ENCODE data around the gene FAM170B. TPM values are rescaled to one million over a fixed set of nuclear protein-coding genes. Genes with fewer than 3 reads are reported as not detected.

FAM170B gene
- total RNA-seq, 2 experiments from 2014 or later, result not detected

GRCh38 chr10:49118430-49119074 lies 15.3 kb downstream of the FAM170B start:
- Mint-ChIP-seq H3K4me3 (no peak overlapping the region), H3K4me1 (peaks cover 4% of the 10 kb centered on the region), H3K9me3 (ENCODE audit: low read depth) (no peaks in the 10 kb centered on the region), H3K27ac (no peak overlapping the region), H3K36me3 (no peaks in the 10 kb centered on the region), H3K27me3 (peaks cover 68% of the 10 kb centered on the region)
- CTCF ChIA-PET, result no interaction called here
- DNase-seq, result no peak
- ATAC-seq, result no peak

GRCh38 chr10:49117376-49118070 lies 16.3 kb downstream of the FAM170B start:
- no peak overlapping the region for H3K4me3 Mint-ChIP-seq
- H3K27me3 Mint-ChIP-seq, result peaks cover 68% of the 10 kb centered on the region
- ATAC-seq, result no peak
- H3K4me1 Mint-ChIP-seq, result peaks cover 4% of the 10 kb centered on the region
- no peak overlapping the region for H3K27ac Mint-ChIP-seq
- H3K9me3 Mint-ChIP-seq (ENCODE audit: low read depth), result no peaks in the 10 kb centered on the region
- DNase-seq, result no peak
- CTCF ChIA-PET, result no interaction called here
- H3K36me3 Mint-ChIP-seq, result no peaks in the 10 kb centered on the region

- ATAC-seq (no peak), DNase-seq (no peak)
- Mint-ChIP-seq H3K27ac (no peak overlapping the region), H3K4me1 (peaks cover 4% of the 10 kb centered on the region), H3K36me3 (no peaks in the 10 kb centered on the region), H3K4me3 (no peak overlapping the region), H3K9me3 (ENCODE audit: low read depth) (no peaks in the 10 kb centered on the region), H3K27me3 (peaks cover 68% of the 10 kb centered on the region)
- CTCF ChIA-PET, result no interaction called here
These were observed 17.1 kb downstream of the FAM170B start for GRCh38 chr10:49116509-49117375.

- CTCF ChIA-PET, result no interaction called here
These were observed 17.9 kb downstream of the FAM170B start for GRCh38 chr10:49115796-49116508.

GRCh38 chr10:49115015-49115795 lies 18.6 kb downstream of the FAM170B start, which contains the start of gene VSTM4:
VSTM4 (minus strand) TSS chr10:49115522; CDS start chr10:49115485, 37 bp downstream.
- DNase-seq (no peak), ATAC-seq (peak; percentile 58)
- Mint-ChIP-seq H3K4me1 (peaks cover 4% of the 10 kb centered on the region), H3K9me3 (ENCODE audit: low read depth) (no peaks in the 10 kb centered on the region), H3K27me3 (peaks cover 60% of the 10 kb centered on the region), H3K36me3 (no peaks in the 10 kb centered on the region), H3K4me3 (peak within 1 kb of the TSS; percentile 44), H3K27ac (no peak within 1 kb of the TSS)
- CTCF ChIA-PET, result no interaction called here

More at GRCh38 chr10:49115796-49116508, 17.9 kb downstream of the FAM170B start:
- Mint-ChIP-seq H3K36me3 (no peaks in the 10 kb centered on the region), H3K9me3 (ENCODE audit: low read depth) (no peaks in the 10 kb centered on the region), H3K4me3 (no peak overlapping the region), H3K27ac (no peak overlapping the region), H3K4me1 (peaks cover 4% of the 10 kb centered on the region), H3K27me3 (peaks cover 66% of the 10 kb centered on the region)
- DNase-seq (no peak), ATAC-seq (no peak)

- no peak overlapping the region for H3K27ac Mint-ChIP-seq
- ATAC-seq (no peak), DNase-seq (no peak)
- no peaks in the 10 kb centered on the region for H3K36me3 Mint-ChIP-seq
- no peaks in the 10 kb centered on the region for H3K9me3 Mint-ChIP-seq (ENCODE audit: low read depth)
- H3K27me3 Mint-ChIP-seq, result peaks cover 56% of the 10 kb centered on the region
- H3K4me1 Mint-ChIP-seq, result peaks cover 4% of the 10 kb centered on the region
- CTCF ChIA-PET, result no interaction called here
- peak overlapping the region; percentile 44 for H3K4me3 Mint-ChIP-seq
These were observed 19.2 kb downstream of the FAM170B start for GRCh38 chr10:49114718-49115014.

- DNase-seq, result no peak
- Mint-ChIP-seq H3K9me3 (ENCODE audit: low read depth) (no peaks in the 10 kb centered on the region), H3K36me3 (no peaks in the 10 kb centered on the region), H3K4me3 (no peak overlapping the region), H3K27me3 (peaks cover 54% of the 10 kb centered on the region), H3K4me1 (peaks cover 4% of the 10 kb centered on the region), H3K27ac (no peak overlapping the region)
- CTCF ChIA-PET, result no interaction called here
- ATAC-seq, result no peak
These were observed 20.1 kb downstream of the FAM170B start for GRCh38 chr10:49113741-49114141.

GRCh38 chr10:49112851-49113250 lies 21.0 kb downstream of the FAM170B start:
- H3K36me3 Mint-ChIP-seq, result no peaks in the 10 kb centered on the region
- DNase-seq, result no peak
- peaks cover 45% of the 10 kb centered on the region for H3K27me3 Mint-ChIP-seq
- H3K9me3 Mint-ChIP-seq (ENCODE audit: low read depth), result no peaks in the 10 kb centered on the region
- H3K4me3 Mint-ChIP-seq, result no peak overlapping the region
- no peak overlapping the region for H3K27ac Mint-ChIP-seq
- ATAC-seq, result no peak
- H3K4me1 Mint-ChIP-seq, result peaks cover 4% of the 10 kb centered on the region
- CTCF ChIA-PET, result no interaction called here

- no peaks in the 10 kb centered on the region for H3K36me3 Mint-ChIP-seq
- no peak overlapping the region for H3K27ac Mint-ChIP-seq
- CTCF ChIA-PET, result no interaction called here
- peaks cover 4% of the 10 kb centered on the region for H3K4me1 Mint-ChIP-seq
- H3K9me3 Mint-ChIP-seq (ENCODE audit: low read depth), result no peaks in the 10 kb centered on the region
- ATAC-seq (no peak), DNase-seq (no peak)
- H3K4me3 Mint-ChIP-seq, result no peak overlapping the region
- H3K27me3 Mint-ChIP-seq, result peaks cover 39% of the 10 kb centered on the region
These were observed 21.7 kb downstream of the FAM170B start for GRCh38 chr10:49112098-49112497.

GRCh38 chr10:49111320-49111698 lies 22.5 kb downstream of the FAM170B start:
- CTCF ChIA-PET, result no interaction called here
- Mint-ChIP-seq H3K27ac (no peak overlapping the region), H3K36me3 (no peaks in the 10 kb centered on the region), H3K4me3 (no peak overlapping the region), H3K4me1 (peaks cover 4% of the 10 kb centered on the region), H3K27me3 (peaks cover 35% of the 10 kb centered on the region), H3K9me3 (ENCODE audit: low read depth) (no peaks in the 10 kb centered on the region)
- DNase-seq (no peak), ATAC-seq (no peak)

- Mint-ChIP-seq H3K4me1 (peaks cover 4% of the 10 kb centered on the region), H3K4me3 (no peak overlapping the region), H3K9me3 (ENCODE audit: low read depth) (no peaks in the 10 kb centered on the region), H3K27me3 (peaks cover 30% of the 10 kb centered on the region), H3K36me3 (no peaks in the 10 kb centered on the region), H3K27ac (no peak overlapping the region)
- DNase-seq, result no peak
- no peak for ATAC-seq
- CTCF ChIA-PET, result no interaction called here
These were observed 23.0 kb downstream of the FAM170B start for GRCh38 chr10:49110684-49111319.

- no peak for ATAC-seq
These were observed 24.0 kb downstream of the FAM170B start for GRCh38 chr10:49109669-49110340.

More at GRCh38 chr10:49109669-49110340, 24.0 kb downstream of the FAM170B start:
- H3K27me3 Mint-ChIP-seq, result peaks cover 29% of the 10 kb centered on the region
- no peaks in the 10 kb centered on the region for H3K36me3 Mint-ChIP-seq
- H3K9me3 Mint-ChIP-seq (ENCODE audit: low read depth), result no peaks in the 10 kb centered on the region
- H3K4me3 Mint-ChIP-seq, result no peak overlapping the region
- no peak for DNase-seq
- H3K4me1 Mint-ChIP-seq, result peaks cover 2% of the 10 kb centered on the region
- CTCF ChIA-PET, result no interaction called here
- no peak overlapping the region for H3K27ac Mint-ChIP-seq
